ENCODE data around the gene ZNF133. TPM values are rescaled to one million over a fixed set of nuclear protein-coding genes. Genes with fewer than 3 reads are reported as not detected.

ZNF133 gene
- total and polyA plus RNA-seq, 2 of the 13 experiments (the other 11 are each of a cell fraction or from before 2014, with no cell fraction given): 23.5 to 26.7 TPM

DNA sequence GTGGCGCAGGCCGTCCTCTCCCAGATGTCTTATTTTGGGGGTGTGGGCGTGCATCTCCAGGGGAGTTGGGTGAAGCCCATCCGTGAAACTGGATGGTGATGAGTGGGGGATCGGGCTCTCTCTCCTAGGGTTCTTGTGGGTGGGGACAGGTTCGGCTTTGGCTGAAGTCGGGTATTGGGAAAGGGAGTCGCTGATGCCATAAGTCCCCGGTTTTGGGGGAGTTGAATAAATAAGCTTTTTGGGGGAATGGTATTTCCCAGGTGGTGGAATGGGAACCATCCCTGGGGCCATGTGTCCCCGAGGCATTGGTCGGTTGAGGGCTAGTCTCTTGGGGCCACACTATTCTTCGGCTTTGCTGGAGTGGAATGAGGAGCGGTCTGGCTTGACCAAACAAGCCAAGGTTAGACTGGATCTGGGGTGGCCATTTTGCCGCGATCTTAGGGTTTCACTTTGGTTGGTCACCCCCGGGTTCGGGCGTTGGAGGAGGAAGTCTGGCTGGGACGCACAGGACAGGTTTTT, 481 bp downstream of the ZNF133 start (continued):
- TF ChIP-seq, protein P1, sequence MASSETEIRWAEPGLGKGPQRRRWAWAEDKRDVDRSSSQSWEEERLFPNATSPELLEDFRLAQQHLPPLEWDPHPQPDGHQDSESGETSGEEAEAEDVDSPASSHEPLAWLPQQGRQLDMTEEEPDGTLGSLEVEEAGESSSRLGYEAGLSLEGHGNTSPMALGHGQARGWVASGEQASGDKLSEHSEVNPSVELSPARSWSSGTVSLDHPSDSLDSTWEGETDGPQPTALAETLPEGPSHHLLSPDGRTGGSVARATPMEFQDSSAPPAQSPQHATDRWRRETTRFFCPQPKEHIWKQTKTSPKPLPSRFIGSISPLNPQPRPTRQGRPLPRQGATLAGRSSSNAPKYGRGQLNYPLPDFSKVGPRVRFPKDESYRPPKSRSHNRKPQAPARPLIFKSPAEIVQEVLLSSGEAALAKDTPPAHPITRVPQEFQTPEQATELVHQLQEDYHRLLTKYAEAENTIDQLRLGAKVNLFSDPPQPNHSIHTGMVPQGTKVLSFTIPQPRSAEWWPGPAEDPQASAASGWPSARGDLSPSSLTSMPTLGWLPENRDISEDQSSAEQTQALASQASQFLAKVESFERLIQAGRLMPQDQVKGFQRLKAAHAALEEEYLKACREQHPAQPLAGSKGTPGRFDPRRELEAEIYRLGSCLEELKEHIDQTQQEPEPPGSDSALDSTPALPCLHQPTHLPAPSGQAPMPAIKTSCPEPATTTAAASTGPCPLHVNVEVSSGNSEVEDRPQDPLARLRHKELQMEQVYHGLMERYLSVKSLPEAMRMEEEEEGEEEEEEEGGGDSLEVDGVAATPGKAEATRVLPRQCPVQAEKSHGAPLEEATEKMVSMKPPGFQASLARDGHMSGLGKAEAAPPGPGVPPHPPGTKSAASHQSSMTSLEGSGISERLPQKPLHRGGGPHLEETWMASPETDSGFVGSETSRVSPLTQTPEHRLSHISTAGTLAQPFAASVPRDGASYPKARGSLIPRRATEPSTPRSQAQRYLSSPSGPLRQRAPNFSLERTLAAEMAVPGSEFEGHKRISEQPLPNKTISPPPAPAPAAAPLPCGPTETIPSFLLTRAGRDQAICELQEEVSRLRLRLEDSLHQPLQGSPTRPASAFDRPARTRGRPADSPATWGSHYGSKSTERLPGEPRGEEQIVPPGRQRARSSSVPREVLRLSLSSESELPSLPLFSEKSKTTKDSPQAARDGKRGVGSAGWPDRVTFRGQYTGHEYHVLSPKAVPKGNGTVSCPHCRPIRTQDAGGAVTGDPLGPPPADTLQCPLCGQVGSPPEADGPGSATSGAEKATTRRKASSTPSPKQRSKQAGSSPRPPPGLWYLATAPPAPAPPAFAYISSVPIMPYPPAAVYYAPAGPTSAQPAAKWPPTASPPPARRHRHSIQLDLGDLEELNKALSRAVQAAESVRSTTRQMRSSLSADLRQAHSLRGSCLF (CRISPR knock-in tag; IDR thresholded peaks at IDR 0.05; ENCODE audit: borderline replicate concordance): no peak
- TF ChIP-seq, protein P2, sequence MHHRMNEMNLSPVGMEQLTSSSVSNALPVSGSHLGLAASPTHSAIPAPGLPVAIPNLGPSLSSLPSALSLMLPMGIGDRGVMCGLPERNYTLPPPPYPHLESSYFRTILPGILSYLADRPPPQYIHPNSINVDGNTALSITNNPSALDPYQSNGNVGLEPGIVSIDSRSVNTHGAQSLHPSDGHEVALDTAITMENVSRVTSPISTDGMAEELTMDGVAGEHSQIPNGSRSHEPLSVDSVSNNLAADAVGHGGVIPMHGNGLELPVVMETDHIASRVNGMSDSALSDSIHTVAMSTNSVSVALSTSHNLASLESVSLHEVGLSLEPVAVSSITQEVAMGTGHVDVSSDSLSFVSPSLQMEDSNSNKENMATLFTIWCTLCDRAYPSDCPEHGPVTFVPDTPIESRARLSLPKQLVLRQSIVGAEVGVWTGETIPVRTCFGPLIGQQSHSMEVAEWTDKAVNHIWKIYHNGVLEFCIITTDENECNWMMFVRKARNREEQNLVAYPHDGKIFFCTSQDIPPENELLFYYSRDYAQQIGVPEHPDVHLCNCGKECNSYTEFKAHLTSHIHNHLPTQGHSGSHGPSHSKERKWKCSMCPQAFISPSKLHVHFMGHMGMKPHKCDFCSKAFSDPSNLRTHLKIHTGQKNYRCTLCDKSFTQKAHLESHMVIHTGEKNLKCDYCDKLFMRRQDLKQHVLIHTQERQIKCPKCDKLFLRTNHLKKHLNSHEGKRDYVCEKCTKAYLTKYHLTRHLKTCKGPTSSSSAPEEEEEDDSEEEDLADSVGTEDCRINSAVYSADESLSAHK (CRISPR knock-in tag; IDR thresholded peaks at IDR 0.05; ENCODE audit: borderline replicate concordance): no peak
- TF ChIP-seq HIVEP1 (CRISPR knock-in tag; IDR thresholded peaks at IDR 0.05): peak; percentile 5; the same call in 1 of the 2 replicates
- no peak for TF ChIP-seq CREB1 (IDR thresholded peaks at IDR 0.05)
- no peak for TF ChIP-seq CREB1 (CRISPR knock-in tag; IDR thresholded peaks at IDR 0.05)
- TF ChIP-seq ZNF292 (CRISPR knock-in tag; IDR thresholded peaks at IDR 0.05; ENCODE audit: borderline replicate concordance, low read depth): no peak
- TF ChIP-seq TEAD3 (CRISPR knock-in tag; optimal IDR thresholded peaks at IDR 0.05; ENCODE audit: borderline replicate concordance): peak; percentile 14
- TF ChIP-seq, protein P3, sequence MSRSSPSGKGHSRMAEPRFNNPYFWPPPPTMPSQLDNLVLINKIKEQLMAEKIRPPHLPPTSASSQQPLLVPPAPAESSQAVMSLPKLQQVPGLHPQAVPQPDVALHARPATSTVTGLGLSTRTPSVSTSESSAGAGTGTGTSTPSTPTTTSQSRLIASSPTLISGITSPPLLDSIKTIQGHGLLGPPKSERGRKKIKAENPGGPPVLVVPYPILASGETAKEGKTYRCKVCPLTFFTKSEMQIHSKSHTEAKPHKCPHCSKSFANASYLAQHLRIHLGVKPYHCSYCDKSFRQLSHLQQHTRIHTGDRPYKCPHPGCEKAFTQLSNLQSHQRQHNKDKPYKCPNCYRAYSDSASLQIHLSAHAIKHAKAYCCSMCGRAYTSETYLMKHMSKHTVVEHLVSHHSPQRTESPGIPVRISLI (CRISPR knock-in tag; IDR thresholded peaks at IDR 0.05; ENCODE audit: borderline replicate concordance): no peak
- TF ChIP-seq MTA3 (CRISPR knock-in tag; IDR thresholded peaks at IDR 0.05): no peak
- TF ChIP-seq SOX6 (IDR thresholded peaks at IDR 0.05): no peak
- TF ChIP-seq SOX6 (CRISPR knock-in tag; IDR thresholded peaks at IDR 0.05): no peak
- TF ChIP-seq, protein P4, sequence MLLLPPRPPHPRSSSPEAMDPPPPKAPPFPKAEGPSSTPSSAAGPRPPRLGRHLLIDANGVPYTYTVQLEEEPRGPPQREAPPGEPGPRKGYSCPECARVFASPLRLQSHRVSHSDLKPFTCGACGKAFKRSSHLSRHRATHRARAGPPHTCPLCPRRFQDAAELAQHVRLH (CRISPR knock-in tag; IDR thresholded peaks at IDR 0.05; ENCODE audit: borderline replicate concordance, low read depth): no peak
- no peak for TF ChIP-seq ZNF496 (CRISPR knock-in tag; IDR thresholded peaks at IDR 0.05; ENCODE audit: insufficient replicate concordance)
- TF ChIP-seq, protein P5, sequence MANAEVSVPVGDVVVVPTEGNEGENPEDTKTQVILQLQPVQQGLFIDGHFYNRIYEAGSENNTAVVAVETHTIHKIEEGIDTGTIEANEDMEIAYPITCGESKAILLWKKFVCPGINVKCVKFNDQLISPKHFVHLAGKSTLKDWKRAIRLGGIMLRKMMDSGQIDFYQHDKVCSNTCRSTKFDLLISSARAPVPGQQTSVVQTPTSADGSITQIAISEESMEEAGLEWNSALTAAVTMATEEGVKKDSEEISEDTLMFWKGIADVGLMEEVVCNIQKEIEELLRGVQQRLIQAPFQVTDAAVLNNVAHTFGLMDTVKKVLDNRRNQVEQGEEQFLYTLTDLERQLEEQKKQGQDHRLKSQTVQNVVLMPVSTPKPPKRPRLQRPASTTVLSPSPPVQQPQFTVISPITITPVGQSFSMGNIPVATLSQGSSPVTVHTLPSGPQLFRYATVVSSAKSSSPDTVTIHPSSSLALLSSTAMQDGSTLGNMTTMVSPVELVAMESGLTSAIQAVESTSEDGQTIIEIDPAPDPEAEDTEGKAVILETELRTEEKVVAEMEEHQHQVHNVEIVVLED (CRISPR knock-in tag; IDR thresholded peaks at IDR 0.05; ENCODE audit: borderline replicate concordance): no peak
- TF ChIP-seq POLR2G (IDR thresholded peaks at IDR 0.05; ENCODE audit: low read depth, low read length): no peak
- TF ChIP-seq TBP (CRISPR knock-in tag; IDR thresholded peaks at IDR 0.05): no peak
- 0 out of 2 replicates have a peak, but pooled peaks have one; percentile 0 for TF ChIP-seq ZBTB7A (CRISPR knock-in tag; IDR thresholded peaks at IDR 0.05)
- TF ChIP-seq ZNF468 (CRISPR knock-in tag; IDR thresholded peaks at IDR 0.05): no peak
- TF ChIP-seq RNF2 (conservative IDR thresholded peaks at IDR 0.05; ENCODE audit: low read depth): no peak
- TF ChIP-seq FOSL1 (CRISPR knock-in tag; IDR thresholded peaks at IDR 0.05; ENCODE audit: borderline replicate concordance): no peak
- no peak for TF ChIP-seq HES4 (CRISPR knock-in tag; IDR thresholded peaks at IDR 0.05; ENCODE audit: borderline replicate concordance)
